HG02943 (cell line): ENCODE measurements around the gene THRAP3.
"Not testable (repeated sequence)": the region's sequence is repeated elsewhere in the genome, so short reads cannot be mapped to it uniquely, and the experiment has no call there.

ENCODE experiments used
- ATAC-seq: cut with Tn5 transposase; IDR thresholded peaks from one replicate; pipeline ENCODE4 v1.9.1; 2021; ENCODE audit warnings: mild to moderate bottlenecking, low read depth, moderate library complexity; ENCODE audit not compliant: unreplicated experiment

Gene THRAP3

GRCh38 chr1:36223996-36224536 is at the start of gene THRAP3:
Gene THRAP3, plus strand, starts transcription at chr1:36224443. Its CDS starts 58,121 bp downstream, at chr1:36282564.
- peak; percentile 91 for ATAC-seq

GRCh38 chr1:36174713-36175112 is 49.5 kb upstream of the THRAP3 start:
- ATAC-seq = no peak

GRCh38 chr1:36175137-36176095 is 48.8 kb upstream of the THRAP3 start:
- no peak for ATAC-seq

- ATAC-seq = no peak
Observed at GRCh38 chr1:36176106-36176949, 47.9 kb upstream of the THRAP3 start.

- ATAC-seq = no peak
Observed at GRCh38 chr1:36177589-36178431, 46.4 kb upstream of the THRAP3 start.

GRCh38 chr1:36178471-36179219 is 45.6 kb upstream of the THRAP3 start:
- no peak for ATAC-seq

- no peak for ATAC-seq
Observed at GRCh38 chr1:36179220-36179600, 45.0 kb upstream of the THRAP3 start.

GRCh38 chr1:36182734-36183133 is 41.5 kb upstream of the THRAP3 start:
- ATAC-seq = no peak

- no peak for ATAC-seq
Observed at GRCh38 chr1:36183309-36183856, 40.9 kb upstream of the THRAP3 start.

- peak; percentile 72 for ATAC-seq
Observed at GRCh38 chr1:36187800-36188593, 36.2 kb upstream of the THRAP3 start.

- not testable (repeated sequence) for ATAC-seq
Observed at GRCh38 chr1:36196805-36197204, 27.4 kb upstream of the THRAP3 start.

- ATAC-seq = no peak
Observed at GRCh38 chr1:36198641-36199040, 25.6 kb upstream of the THRAP3 start.

GRCh38 chr1:36199934-36200741 is 24.1 kb upstream of the THRAP3 start:
- no peak for ATAC-seq

GRCh38 chr1:36203027-36203553 is 21.2 kb upstream of the THRAP3 start:
- no peak for ATAC-seq

GRCh38 chr1:36203554-36204346 is 20.5 kb upstream of the THRAP3 start:
- ATAC-seq = no peak

GRCh38 chr1:36204347-36204909 is 19.8 kb upstream of the THRAP3 start:
- no peak for ATAC-seq
